EL (cell line): ENCODE data around the gene ARHGEF40.
A peak's percentile ranks its signal among the peaks of the same experiment; 100 is the strongest.

Source experiments
- DNase-seq: peaks from one replicate; pipeline ENCODE4 v3.0.0-alpha.2; 2016

Gene ARHGEF40

GRCh38 chr14:21070083-21070609 lies at the start of gene ARHGEF40:
ARHGEF40 (plus strand) TSS chr14:21070304; CDS start chr14:21070397, 93 bp downstream.
- DNase-seq: peak; percentile 63

- DNase-seq: no peak
These were observed 49.0 kb upstream of the ARHGEF40 start for GRCh38 chr14:21020977-21021545.

- DNase-seq: no peak
These were observed 47.4 kb upstream of the ARHGEF40 start for GRCh38 chr14:21022686-21023085.

- DNase-seq: no peak
These were observed 46.9 kb upstream of the ARHGEF40 start for GRCh38 chr14:21023174-21023573.

- DNase-seq: no peak
These were observed 46.1 kb upstream of the ARHGEF40 start for GRCh38 chr14:21023817-21024584.

- peak; percentile 38 for DNase-seq
These were observed 45.3 kb upstream of the ARHGEF40 start, which contains the start of gene NDRG2 for GRCh38 chr14:21024585-21025370. NDRG2 (minus strand) TSS chr14:21025061; CDS start chr14:21023315, 1,746 bp downstream.

GRCh38 chr14:21025371-21026273 lies 44.5 kb upstream of the ARHGEF40 start:
- no peak for DNase-seq

GRCh38 chr14:21026274-21026987 lies 43.7 kb upstream of the ARHGEF40 start:
- no peak for DNase-seq

- no peak for DNase-seq
These were observed 43.2 kb upstream of the ARHGEF40 start for GRCh38 chr14:21026988-21027315.

GRCh38 chr14:21029917-21030316 lies 40.2 kb upstream of the ARHGEF40 start, which contains the start of gene TPPP2:
TPPP2 (plus strand) TSS chr14:21030217; CDS start chr14:21030582, 365 bp downstream.
- no peak for DNase-seq

GRCh38 chr14:21030531-21030930 lies 39.6 kb upstream of the ARHGEF40 start:
- no peak for DNase-seq

- DNase-seq: no peak
These were observed 37.6 kb upstream of the ARHGEF40 start for GRCh38 chr14:21032326-21033132.

- DNase-seq: no peak
These were observed 36.9 kb upstream of the ARHGEF40 start for GRCh38 chr14:21033133-21033698.

GRCh38 chr14:21034707-21035106 lies 35.4 kb upstream of the ARHGEF40 start, which contains the start of gene RNASE13:
RNASE13 (minus strand) TSS chr14:21034807; CDS start chr14:21034288, 519 bp downstream.
- DNase-seq: no peak

- DNase-seq: no peak
These were observed 33.4 kb upstream of the ARHGEF40 start for GRCh38 chr14:21036751-21037150.

- no peak for DNase-seq
These were observed 32.9 kb upstream of the ARHGEF40 start for GRCh38 chr14:21037156-21037555.

- peak; percentile 23 for DNase-seq
These were observed 31.4 kb upstream of the ARHGEF40 start for GRCh38 chr14:21038441-21039422.

- DNase-seq: peak; percentile 55
These were observed 30.3 kb upstream of the ARHGEF40 start for GRCh38 chr14:21039585-21040369.
